Panc1 (cell line): ENCODE data around the gene LCE6A. TPM values are rescaled to one million over a fixed set of nuclear protein-coding genes. Genes with fewer than 3 reads are reported as not detected.

ENCODE experiments used
- ATAC-seq: fragments of 200-7000 bp; cut with Tn5 transposase; 2 replicates; pipeline ENCODE4 v1.9.1; 2020; ENCODE audit warnings: mild to moderate bottlenecking, moderate library complexity
- BruUV-seq: library from RNA; stranded (reverse); fragments of 400-500 nt; replicated peaks from 2 replicates; lab custom pipeline; 2021; lab: Mats Ljungman, UMichigan
- CTCF ChIA-PET: fragments of 300-600 bp; sonication (Branson Sonifier 250); formaldehyde crosslinking; loops from one replicate; lab custom pipeline; 2022; ENCODE audit warnings: antibody characterized with exemption; lab: Charles Lee
- POLR2A ChIA-PET: fragments of 300-600 bp; sonication (Branson Sonifier 250); formaldehyde crosslinking; loops from one replicate; lab custom pipeline; 2022; ENCODE audit warnings: antibody characterized with exemption; lab: Charles Lee
- DNase-seq: peaks from one replicate; pipeline ENCODE4 v3.0.0-alpha.2; 2010; ENCODE audit warnings: low read depth, low spot score
- H3K27ac ChIP-seq: 2 replicates; pipeline ENCODE4 v1.5.1; 2011; ENCODE audit warnings: mild to moderate bottlenecking, low read length, inconsistent platforms
- H3K27me3 ChIP-seq: fragments of 200-500 bp; sonication (Bioruptor generic); 2 replicates; pipeline ENCODE4 v1.6.0; 2014; ENCODE audit warnings: low read length, inconsistent platforms; ENCODE audit not compliant: control insufficient read depth, insufficient read depth
- H3K36me3 ChIP-seq: fragments of 200-500 bp; sonication (Bioruptor generic); 2 replicates; pipeline ENCODE4 v1.5.1; 2014; ENCODE audit warnings: inconsistent platforms, mild to moderate bottlenecking, low read length, moderate library complexity; ENCODE audit not compliant: control insufficient read depth, insufficient read depth
- H3K4me1 ChIP-seq: 2 replicates; pipeline ENCODE4 v1.5.1; 2011; ENCODE audit warnings: inconsistent platforms, mild to moderate bottlenecking, low read length, moderate library complexity; ENCODE audit not compliant: control insufficient read depth, insufficient read depth
- H3K4me3 ChIP-seq, 2 experiments: 2 replicates each; pipeline ENCODE4 v1.5.1; 2011 to 2012; ENCODE audit warnings: low read depth in 2 of 2, low read length in 2 of 2, mild to moderate bottlenecking in 2 of 2, inconsistent platforms in 1 of 2, moderate library complexity in 1 of 2
- H3K9me3 ChIP-seq: fragments of 200-500 bp; sonication (Bioruptor generic); 2 replicates; pipeline ENCODE4 v1.5.1; 2014; ENCODE audit warnings: low read depth, mild to moderate bottlenecking, inconsistent platforms, low read length, moderate library complexity; ENCODE audit not compliant: control insufficient read depth, insufficient read depth
- CTCF ChIP-seq: fragments of 450-650 bp; IDR thresholded peaks from 2 replicates; pipeline ENCODE4 v1.5.1; 2017; ENCODE audit warnings: mild to moderate bottlenecking
- POLR2AphosphoS5 ChIP-seq: IDR thresholded peaks from 2 replicates; pipeline ENCODE4 v1.6.1; 2012; ENCODE audit warnings: mild to moderate bottlenecking, low read depth, low read length, moderate library complexity
- SIN3A ChIP-seq: IDR thresholded peaks from 2 replicates; pipeline ENCODE4 v1.6.1; 2012; ENCODE audit warnings: low read depth, mild to moderate bottlenecking, low read length, moderate library complexity, borderline replicate concordance; ENCODE audit not compliant: insufficient read depth
- TCF7L2 ChIP-seq: IDR thresholded peaks from 2 replicates; pipeline ENCODE4 v1.6.1; 2011; ENCODE audit warnings: mild to moderate bottlenecking, low read depth, low read length, inconsistent platforms
- in situ Hi-C: cut with HindIII; loops from 2 replicates; pipeline ENCODE4 v1.10.0; 2016; ENCODE audit warnings: low sequenced_read_pairs, low pct_unique_long_range_greater_than_20kb
- intact Hi-C: fragments of 100-400 bp; cut with micrococcal nuclease; formaldehyde crosslinking; loops from one replicate; pipeline ENCODE4 v1.10.0; 2022; ENCODE audit not compliant: unreplicated experiment
- total RNA-seq: library from RNA; stranded (reverse); gene quantifications from one replicate; pipeline ENCODE4 v1.2.1, GENCODE V29; 2021; ENCODE audit not compliant: unreplicated experiment
- TF ChIP-seq, protein P1 (sequence below), 2 experiments: IDR thresholded peaks; 2 replicates each; pipeline ENCODE4 v1.6.1; 2011 to 2012; ENCODE audit warnings: low read depth in 2 of 2, control low read depth in 1 of 2, low read length in 1 of 2, mild to moderate bottlenecking in 1 of 2, moderate library complexity in 1 of 2; ENCODE audit not compliant: insufficient read depth in 1 of 2

LCE6A gene
- total RNA-seq, 1 experiment from 2014 or later, result not detected

DNA sequence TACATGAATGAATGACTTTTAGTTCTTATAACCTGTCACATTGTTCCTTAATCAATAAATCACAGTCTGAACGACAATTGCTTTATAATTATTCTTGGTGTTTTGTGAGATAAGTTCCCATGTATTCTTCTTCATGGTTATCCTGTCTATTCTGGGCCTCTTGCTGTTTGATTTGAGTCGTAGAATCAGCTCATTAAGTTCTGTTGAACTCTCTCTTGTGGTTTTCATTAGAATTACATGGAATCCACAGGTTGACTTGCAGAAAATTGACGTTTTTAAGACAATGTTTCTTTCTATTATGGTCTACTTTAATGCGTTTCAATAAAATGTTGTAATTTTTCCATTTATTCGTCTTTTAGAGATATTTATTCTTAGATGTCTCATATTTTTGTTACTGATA, 19.4 kb upstream of the LCE6A start:
- ATAC-seq (no peak), DNase-seq (no peak)
- in situ Hi-C loops (no loop called here), intact Hi-C loops (no loop called here)
- H3K9me3 ChIP-seq, result no peaks in the 10 kb centered on the region
- no peaks in the 10 kb centered on the region for H3K4me1 ChIP-seq
- H3K27ac ChIP-seq, result no peak overlapping the region
- no peak for TF ChIP-seq CTCF
- no peak for TF ChIP-seq SIN3A
- TF ChIP-seq, protein P1, sequence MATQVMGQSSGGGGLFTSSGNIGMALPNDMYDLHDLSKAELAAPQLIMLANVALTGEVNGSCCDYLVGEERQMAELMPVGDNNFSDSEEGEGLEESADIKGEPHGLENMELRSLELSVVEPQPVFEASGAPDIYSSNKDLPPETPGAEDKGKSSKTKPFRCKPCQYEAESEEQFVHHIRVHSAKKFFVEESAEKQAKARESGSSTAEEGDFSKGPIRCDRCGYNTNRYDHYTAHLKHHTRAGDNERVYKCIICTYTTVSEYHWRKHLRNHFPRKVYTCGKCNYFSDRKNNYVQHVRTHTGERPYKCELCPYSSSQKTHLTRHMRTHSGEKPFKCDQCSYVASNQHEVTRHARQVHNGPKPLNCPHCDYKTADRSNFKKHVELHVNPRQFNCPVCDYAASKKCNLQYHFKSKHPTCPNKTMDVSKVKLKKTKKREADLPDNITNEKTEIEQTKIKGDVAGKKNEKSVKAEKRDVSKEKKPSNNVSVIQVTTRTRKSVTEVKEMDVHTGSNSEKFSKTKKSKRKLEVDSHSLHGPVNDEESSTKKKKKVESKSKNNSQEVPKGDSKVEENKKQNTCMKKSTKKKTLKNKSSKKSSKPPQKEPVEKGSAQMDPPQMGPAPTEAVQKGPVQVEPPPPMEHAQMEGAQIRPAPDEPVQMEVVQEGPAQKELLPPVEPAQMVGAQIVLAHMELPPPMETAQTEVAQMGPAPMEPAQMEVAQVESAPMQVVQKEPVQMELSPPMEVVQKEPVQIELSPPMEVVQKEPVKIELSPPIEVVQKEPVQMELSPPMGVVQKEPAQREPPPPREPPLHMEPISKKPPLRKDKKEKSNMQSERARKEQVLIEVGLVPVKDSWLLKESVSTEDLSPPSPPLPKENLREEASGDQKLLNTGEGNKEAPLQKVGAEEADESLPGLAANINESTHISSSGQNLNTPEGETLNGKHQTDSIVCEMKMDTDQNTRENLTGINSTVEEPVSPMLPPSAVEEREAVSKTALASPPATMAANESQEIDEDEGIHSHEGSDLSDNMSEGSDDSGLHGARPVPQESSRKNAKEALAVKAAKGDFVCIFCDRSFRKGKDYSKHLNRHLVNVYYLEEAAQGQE (IDR thresholded peaks at IDR 0.05; ENCODE audit: insufficient read depth in 1 of 2, low read depth in 2 of 2, low read length in 1 of 2), result no peak
- TF ChIP-seq TCF7L2, result no peak
- no peak for TF ChIP-seq POLR2AphosphoS5
- H3K36me3 ChIP-seq, result no peaks in the 10 kb centered on the region
- POLR2A ChIA-PET, result no interaction called here
- no peak overlapping the region for H3K4me3 ChIP-seq
- CTCF ChIA-PET, result no interaction called here
- no TSS peak for BruUV-seq
- H3K27me3 ChIP-seq, result peaks cover 7% of the 10 kb centered on the region

GRCh38 chr1:152824964-152825363, 17.7 kb upstream of the LCE6A start:
- Histone ChIP-seq H3K36me3 (no peaks in the 10 kb centered on the region), H3K27ac (no peak overlapping the region), H3K9me3 (no peaks in the 10 kb centered on the region), H3K27me3 (peaks cover 14% of the 10 kb centered on the region), H3K4me3 (no peak overlapping the region), H3K4me1 (no peaks in the 10 kb centered on the region)
- in situ Hi-C loops (no loop called here), intact Hi-C loops (no loop called here)
- ChIA-PET POLR2A (no interaction called here), CTCF (no interaction called here)
- DNase-seq (no peak), ATAC-seq (no peak)
- TF ChIP-seq, protein P1 (IDR thresholded peaks at IDR 0.05; ENCODE audit: insufficient read depth in 1 of 2, low read depth in 2 of 2, low read length in 1 of 2), result no peak
- TF ChIP-seq TCF7L2 (no peak), POLR2AphosphoS5 (no peak), SIN3A (no peak), CTCF (no peak)
- no TSS peak for BruUV-seq
